HG02571 (cell line): Measurements from ENCODE around the gene ANAPC5.
"Not testable (repeated sequence)": the region's sequence is repeated elsewhere in the genome, so short reads cannot be mapped to it uniquely, and the experiment has no call there.

ENCODE experiments used
- ATAC-seq: cut with Tn5 transposase; IDR thresholded peaks from one replicate; pipeline ENCODE4 v1.9.1; 2021; ENCODE audit warnings: mild to moderate bottlenecking, moderate library complexity; ENCODE audit not compliant: unreplicated experiment

ANAPC5 gene, protein sequence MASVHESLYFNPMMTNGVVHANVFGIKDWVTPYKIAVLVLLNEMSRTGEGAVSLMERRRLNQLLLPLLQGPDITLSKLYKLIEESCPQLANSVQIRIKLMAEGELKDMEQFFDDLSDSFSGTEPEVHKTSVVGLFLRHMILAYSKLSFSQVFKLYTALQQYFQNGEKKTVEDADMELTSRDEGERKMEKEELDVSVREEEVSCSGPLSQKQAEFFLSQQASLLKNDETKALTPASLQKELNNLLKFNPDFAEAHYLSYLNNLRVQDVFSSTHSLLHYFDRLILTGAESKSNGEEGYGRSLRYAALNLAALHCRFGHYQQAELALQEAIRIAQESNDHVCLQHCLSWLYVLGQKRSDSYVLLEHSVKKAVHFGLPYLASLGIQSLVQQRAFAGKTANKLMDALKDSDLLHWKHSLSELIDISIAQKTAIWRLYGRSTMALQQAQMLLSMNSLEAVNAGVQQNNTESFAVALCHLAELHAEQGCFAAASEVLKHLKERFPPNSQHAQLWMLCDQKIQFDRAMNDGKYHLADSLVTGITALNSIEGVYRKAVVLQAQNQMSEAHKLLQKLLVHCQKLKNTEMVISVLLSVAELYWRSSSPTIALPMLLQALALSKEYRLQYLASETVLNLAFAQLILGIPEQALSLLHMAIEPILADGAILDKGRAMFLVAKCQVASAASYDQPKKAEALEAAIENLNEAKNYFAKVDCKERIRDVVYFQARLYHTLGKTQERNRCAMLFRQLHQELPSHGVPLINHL

DNA sequence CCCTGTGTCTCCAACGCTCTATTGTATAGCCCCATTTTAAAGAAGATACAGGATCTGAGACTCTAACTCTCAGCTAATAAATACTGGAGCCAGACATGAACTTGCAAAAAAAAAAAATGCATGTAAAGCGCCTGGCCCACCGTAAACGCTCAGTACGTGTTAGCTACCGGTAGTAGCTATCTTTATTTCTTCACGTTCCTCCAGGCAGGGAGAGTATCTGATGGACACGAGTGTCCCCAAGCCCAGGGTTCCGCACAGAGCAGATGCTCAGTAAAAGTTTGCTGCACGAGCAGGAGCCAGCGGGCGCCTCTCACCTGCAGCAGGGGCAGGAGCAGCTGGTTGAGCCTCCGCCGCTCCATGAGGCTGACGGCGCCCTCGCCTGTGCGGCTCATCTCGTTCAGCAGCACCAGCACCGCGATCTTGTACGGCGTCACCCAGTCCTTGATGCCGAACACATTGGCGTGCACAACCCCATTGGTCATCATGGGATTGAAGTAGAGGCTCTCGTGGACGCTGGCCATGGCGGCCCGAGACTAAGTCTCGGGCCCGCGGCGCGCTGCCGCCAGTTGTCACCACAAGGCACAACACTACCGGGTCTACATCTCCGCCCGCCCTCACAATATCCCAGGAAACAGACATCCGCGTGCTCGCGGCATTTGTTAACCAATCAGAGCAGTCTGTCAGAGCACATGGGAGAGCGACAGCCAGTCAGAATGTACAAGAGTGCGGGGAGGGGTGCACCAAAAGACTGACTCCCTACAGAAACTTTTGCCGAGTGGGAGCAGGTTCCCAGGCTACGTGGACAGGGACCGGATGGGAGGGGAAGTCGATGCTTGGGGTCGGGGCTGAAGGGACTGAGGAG lies at the start of gene ANAPC5:
ANAPC5 (minus strand) TSS at position 592 of the 862 bp plus-strand sequence; CDS start at position 521, 71 bp downstream.
- peak; percentile 92 for ATAC-seq

- ATAC-seq = peak; percentile 31
Measured at GRCh38 chr12:121400332-121401139, 48.3 kb upstream of the ANAPC5 start.

DNA sequence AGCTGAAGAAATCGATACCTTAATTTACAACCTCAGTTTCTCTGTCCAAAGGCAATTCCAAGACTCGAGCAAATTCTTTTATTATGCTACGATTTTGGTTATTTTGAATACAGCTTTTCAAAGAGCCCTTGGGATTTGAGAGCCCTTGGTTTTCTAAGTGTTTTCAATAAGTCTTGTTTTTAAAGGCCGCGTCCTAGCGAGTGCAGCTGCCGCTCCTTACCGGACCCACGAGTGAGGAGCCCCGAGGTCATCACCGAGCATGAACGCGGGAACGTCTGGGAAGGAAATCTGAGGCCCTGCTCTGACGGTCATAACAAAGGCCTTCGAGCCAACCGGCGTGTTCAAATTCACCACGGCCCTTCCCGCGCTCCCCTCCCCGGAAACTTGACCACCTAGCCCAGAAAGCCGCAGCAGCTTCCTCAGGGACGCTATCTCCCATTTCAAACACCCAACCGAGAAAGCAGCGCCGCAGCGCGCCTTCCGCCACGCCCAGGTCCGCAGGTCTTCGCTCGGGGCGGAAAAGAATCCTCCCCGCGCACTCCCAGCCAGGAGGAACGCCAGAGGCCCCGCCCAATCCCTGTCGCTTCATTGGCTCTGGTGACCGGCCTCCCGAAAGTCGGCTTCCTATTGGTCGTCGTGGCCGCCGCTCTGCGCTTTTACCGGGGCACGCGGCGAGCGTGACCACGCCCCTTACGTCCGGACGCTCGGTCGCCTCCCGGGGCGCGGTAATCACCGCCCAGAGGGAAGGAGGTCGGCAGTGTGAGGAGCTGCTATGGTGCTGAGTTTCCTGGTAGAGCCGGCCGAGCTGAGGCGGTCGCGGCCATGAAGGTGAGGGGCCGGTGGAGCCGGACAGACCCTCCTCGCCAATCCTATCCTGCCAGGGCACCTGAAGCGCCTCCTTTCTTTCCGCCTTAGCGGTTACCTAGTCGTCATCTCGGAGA lies 47.5 kb upstream of the ANAPC5 start, which contains the start of gene RNF34:
RNF34 (plus strand) TSS at position 728 of the 941 bp plus-strand sequence; CDS start at position 823, 95 bp downstream.
- peak; percentile 93 for ATAC-seq

GRCh38 chr12:121398355-121398754 lies 46.1 kb upstream of the ANAPC5 start:
- ATAC-seq = no peak

GRCh38 chr12:121397521-121397920 lies 45.3 kb upstream of the ANAPC5 start:
- ATAC-seq = no peak

DNA sequence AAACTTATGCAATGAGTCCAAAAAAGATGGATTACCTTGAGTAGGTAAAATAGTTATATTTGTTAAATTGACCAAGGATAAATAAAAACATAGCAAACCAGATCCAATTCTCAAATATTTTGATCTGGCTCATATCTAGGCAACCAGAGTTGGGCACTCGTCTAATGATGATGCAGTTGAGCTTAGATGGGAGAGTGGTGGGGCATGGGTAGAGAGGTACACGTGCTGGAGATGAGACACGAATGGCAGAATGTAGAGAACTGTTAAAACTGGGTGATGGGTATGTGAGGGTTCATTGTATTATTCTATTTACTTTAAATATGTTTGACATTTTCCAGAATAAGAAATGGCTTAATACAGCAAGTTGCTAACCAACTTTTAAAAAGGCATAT lies 40.1 kb upstream of the ANAPC5 start:
- no peak for ATAC-seq

DNA sequence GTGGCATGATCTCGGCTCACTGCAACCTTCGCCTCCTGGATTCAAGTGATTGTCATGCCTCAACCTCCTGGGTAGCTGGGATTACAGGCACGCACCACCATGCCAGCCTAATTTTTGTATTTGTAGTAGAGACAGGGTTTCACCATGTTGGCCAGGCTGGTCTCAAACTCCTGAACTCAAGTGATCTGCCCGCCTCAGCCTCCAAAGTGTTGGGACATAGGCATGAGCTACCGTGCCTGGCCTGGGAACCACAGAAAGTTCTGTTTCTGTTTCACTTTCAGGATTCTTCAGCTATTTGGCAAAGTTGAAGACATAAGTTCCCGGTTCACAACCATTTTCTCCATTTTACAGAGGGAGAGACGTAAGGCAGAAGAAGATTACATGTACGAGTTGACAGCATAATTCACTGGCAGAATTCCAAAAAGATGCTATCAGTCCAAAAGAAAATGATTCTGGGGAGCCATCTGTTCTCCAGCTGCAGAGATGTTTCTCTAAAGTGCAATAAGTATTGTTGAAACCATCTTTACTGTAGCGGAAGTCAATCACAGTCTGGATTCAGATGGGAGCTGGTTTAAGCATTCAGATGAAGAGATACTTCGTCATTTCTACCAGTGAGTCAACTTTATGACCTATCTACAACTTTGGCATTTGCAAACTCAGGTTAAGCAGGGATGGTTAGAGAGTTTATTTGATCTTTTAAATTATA lies 39.6 kb upstream of the ANAPC5 start:
- no peak for ATAC-seq

- ATAC-seq = no peak
Measured at GRCh38 chr12:121390856-121391255, 38.6 kb upstream of the ANAPC5 start.

DNA sequence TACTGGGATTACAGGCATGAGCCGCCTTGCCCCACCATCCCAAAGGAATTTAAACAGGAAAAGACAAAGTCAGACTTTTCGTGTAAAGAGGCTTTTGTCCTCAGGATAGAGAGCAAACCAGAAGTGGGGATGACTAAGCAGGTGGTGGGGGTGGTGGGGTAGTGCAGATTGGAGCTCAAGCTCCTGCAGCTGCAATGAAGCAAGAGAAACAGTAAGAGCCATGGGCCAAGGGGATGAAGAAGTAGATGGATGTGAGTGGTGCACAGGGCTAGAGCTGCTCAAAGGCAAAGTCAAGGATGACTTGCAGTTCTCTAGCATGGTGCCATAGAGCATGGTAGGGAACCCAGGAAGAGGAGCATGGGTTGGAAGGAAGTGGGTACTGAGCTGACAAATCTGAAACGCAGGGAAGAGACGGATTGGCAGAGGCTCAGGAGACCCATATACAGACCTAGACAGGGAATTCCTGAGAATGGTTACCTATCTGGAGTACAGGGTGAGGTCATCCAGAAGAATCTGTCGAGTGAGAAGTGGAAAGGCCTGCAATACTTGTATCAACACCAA lies 36.3 kb upstream of the ANAPC5 start:
- no peak for ATAC-seq

DNA sequence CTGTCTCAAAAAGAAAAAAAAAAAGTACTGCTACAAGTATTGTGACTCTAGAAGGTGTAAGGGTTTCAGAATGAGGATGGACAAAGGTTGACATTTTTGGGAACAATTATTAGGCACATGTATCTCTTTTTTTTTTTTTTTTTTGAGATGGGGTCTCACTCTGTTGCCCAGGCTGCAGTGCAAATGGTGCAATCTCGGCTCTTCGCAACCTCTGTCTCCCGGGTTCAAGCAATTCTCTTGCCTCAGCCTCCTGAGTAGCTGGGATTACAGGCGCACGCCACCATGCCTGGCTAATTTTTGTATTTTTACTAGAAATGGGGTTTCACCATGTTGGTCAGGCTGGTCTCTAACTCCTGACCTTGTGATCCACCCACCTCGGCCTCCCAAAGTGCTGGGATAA lies 32.7 kb upstream of the ANAPC5 start:
- ATAC-seq = not testable (repeated sequence)

DNA sequence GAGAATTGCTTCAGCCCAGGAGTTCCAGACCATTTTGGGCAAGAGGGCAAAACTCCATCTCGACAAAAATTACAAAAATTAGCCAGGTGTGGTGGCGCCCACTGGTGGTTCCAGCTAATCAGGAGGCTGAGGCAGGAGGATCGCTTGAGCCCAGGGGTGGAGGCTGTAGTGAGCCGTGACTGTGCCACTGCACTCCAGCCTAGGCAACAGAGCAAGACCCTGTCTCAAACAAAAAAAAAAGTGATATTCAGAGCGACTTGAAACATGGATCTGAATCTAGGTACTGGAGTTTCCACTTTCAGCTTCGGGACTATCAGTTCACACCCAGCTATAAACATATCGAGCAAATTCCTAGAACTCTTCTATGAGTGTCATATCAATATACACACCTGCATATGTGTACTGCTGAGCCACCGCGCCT lies 31.4 kb upstream of the ANAPC5 start:
- ATAC-seq = no peak

GRCh38 chr12:121379945-121380344 lies 27.7 kb upstream of the ANAPC5 start:
- ATAC-seq = no peak

DNA sequence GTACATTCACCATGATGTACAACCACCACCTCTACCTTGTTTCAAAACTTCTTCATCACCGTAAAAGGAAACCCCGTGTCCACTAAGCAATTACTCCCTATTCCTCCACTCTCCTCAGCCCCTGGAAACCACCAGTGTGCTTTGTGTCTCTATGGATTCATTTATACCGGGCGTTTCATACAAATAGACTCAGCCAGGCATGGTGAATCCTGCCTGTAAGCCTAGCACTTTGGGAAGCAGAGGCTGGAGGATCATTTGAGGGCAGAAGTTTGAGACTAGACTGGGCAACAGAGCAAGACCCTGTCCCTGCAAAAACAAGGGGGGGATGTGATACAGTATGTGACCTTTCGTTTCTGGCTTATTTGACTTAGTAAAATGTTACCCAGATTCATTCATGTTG lies 26.5 kb upstream of the ANAPC5 start:
- no peak for ATAC-seq

- no peak for ATAC-seq
Measured at GRCh38 chr12:121376754-121377697, 24.8 kb upstream of the ANAPC5 start.

DNA sequence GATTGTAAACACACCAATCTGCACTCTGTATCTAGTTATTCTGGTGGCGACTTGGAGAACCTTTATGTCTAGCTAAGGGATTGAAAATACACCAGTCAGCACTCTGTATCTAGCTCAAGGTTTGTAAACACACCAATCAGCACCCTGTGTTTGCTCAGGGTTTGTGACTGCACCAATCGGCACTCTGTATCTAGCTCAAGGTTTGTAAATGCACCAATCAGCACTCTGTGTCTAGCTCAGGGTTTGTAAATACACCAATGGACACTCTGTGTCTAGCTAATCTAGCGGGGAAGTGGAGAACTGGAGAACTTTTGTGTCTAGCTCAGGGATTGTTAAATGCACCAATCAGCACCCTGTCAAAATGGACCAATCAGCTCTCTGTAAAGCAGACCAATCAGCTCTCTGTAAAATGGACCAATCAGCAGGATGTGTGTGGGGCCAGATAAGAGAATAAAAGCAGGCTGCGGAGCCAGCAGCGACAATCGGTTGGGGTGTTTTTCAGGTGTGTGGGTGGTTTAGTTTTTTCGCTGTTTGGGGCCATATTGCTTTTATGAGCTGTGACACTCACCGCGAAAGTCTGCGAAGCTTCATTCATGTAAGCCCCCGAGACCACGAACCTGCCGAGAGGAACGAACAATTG lies 22.9 kb upstream of the ANAPC5 start:
- not testable (repeated sequence) for ATAC-seq

DNA sequence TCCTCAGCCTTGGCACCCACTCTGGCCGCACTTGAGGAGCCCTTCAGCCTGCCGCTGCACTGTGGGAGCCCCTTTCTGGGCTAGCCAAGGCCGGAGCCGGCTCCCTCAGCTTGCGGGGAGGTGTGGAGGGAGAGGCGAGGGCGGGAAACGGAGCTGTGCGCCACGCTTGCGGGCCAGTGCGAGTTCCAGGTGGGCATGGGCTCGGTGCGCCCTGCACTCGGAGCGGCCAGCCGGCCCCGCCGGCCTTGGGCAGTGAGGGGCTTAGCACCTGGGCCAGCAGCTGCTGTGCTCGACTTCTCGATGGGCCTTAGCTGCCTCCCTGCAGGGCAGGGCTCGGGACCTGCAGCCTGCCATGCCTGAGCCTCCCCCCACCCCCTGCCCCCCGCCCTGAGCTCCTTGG lies 22.1 kb upstream of the ANAPC5 start:
- not testable (repeated sequence) for ATAC-seq

- no peak for ATAC-seq
Measured at GRCh38 chr12:121373755-121374154, 21.5 kb upstream of the ANAPC5 start.
